ENCODE measurements around the gene RBMS3. TPM values are rescaled to one million over a fixed set of nuclear protein-coding genes. Genes with fewer than 3 reads are reported as not detected.
A peak's percentile ranks its signal among the peaks of the same experiment; 100 is the strongest.

Gene RBMS3
- total and polyA plus RNA-seq, 2 experiments from 2014 or later, result 34.9 to 37.1 TPM

- H3K27ac ChIP-seq, result no peak overlapping the region
Measured at GRCh38 chr3:29763115-29763514, 482.2 kb downstream of the RBMS3 start.

GRCh38 chr3:29764041-29764440 is 483.2 kb downstream of the RBMS3 start:
- Histone ChIP-seq H2AFZ (no peak overlapping the region), H3K4me2 (no peak overlapping the region), H4K20me1 (ENCODE audit: insufficient read depth, poor library complexity, severe bottlenecking) (no peaks in the 10 kb centered on the region), H3K79me2 (no peaks in the 10 kb centered on the region), H3K4me3 (no peak overlapping the region), H3K9me3 (ENCODE audit: low read depth) (no peaks in the 10 kb centered on the region), H3K9me2 (replicated peaks; ENCODE audit: insufficient read depth) (no peaks in the 10 kb centered on the region), H3K4me1 (ENCODE audit: insufficient read depth) (peaks cover 9% of the 10 kb centered on the region), H3K27me3 (no peaks in the 10 kb centered on the region), H3K27ac (no peak overlapping the region), H3K36me3 (replicated peaks; ENCODE audit: insufficient read depth, low read depth) (no peaks in the 10 kb centered on the region)
- TF ChIP-seq EZH2phosphoT487 (IDR thresholded peaks at IDR 0.05; ENCODE audit: low read depth, severe bottlenecking, unreplicated experiment), result no peak
- no peak for TF ChIP-seq CTCF (IDR thresholded peaks at IDR 0.05; ENCODE audit: poor library complexity)
- TF ChIP-seq EZH2 (IDR thresholded peaks at IDR 0.05; ENCODE audit: borderline replicate concordance), result no peak
- no peak for DNase-seq (ENCODE audit: low spot score)
- 62% methylated on average over 3 of the region's 3 CpGs for WGBS (ENCODE audit: low lambda C conversion rate, missing lambda C conversion rate)

More at GRCh38 chr3:29763115-29763514, 482.2 kb downstream of the RBMS3 start:
- no peak overlapping the region for H2AFZ ChIP-seq
- no peak for DNase-seq (ENCODE audit: low spot score)
- peaks cover 13% of the 10 kb centered on the region for H3K4me1 ChIP-seq (ENCODE audit: insufficient read depth)
- 94% methylated on average over 1 of the region's 1 CpG for WGBS (ENCODE audit: low lambda C conversion rate, missing lambda C conversion rate)
- H3K4me2 ChIP-seq, result no peak overlapping the region
- H4K20me1 ChIP-seq (ENCODE audit: insufficient read depth, poor library complexity, severe bottlenecking), result no peaks in the 10 kb centered on the region
- no peak overlapping the region for H3K4me3 ChIP-seq
- TF ChIP-seq CTCF (IDR thresholded peaks at IDR 0.05; ENCODE audit: poor library complexity) (no peak), EZH2 (IDR thresholded peaks at IDR 0.05; ENCODE audit: borderline replicate concordance) (no peak), EZH2phosphoT487 (IDR thresholded peaks at IDR 0.05; ENCODE audit: low read depth, severe bottlenecking, unreplicated experiment) (no peak)
- no peaks in the 10 kb centered on the region for H3K79me2 ChIP-seq
- H3K9me2 ChIP-seq (replicated peaks; ENCODE audit: insufficient read depth), result no peaks in the 10 kb centered on the region
- H3K27me3 ChIP-seq, result no peaks in the 10 kb centered on the region
- no peaks in the 10 kb centered on the region for H3K36me3 ChIP-seq (replicated peaks; ENCODE audit: insufficient read depth, low read depth)
- H3K9me3 ChIP-seq (ENCODE audit: low read depth), result no peaks in the 10 kb centered on the region

GRCh38 chr3:29764603-29765254 is 483.9 kb downstream of the RBMS3 start:
- Histone ChIP-seq H3K9me3 (ENCODE audit: low read depth) (no peaks in the 10 kb centered on the region), H3K36me3 (replicated peaks; ENCODE audit: insufficient read depth, low read depth) (no peaks in the 10 kb centered on the region), H3K9me2 (replicated peaks; ENCODE audit: insufficient read depth) (no peaks in the 10 kb centered on the region), H4K20me1 (ENCODE audit: insufficient read depth, poor library complexity, severe bottlenecking) (no peaks in the 10 kb centered on the region), H3K27ac (no peak overlapping the region), H3K4me3 (no peak overlapping the region), H3K79me2 (no peaks in the 10 kb centered on the region), H3K4me1 (ENCODE audit: insufficient read depth) (peaks cover 3% of the 10 kb centered on the region), H3K27me3 (no peaks in the 10 kb centered on the region), H2AFZ (no peak overlapping the region), H3K4me2 (no peak overlapping the region)
- no peak for TF ChIP-seq EZH2 (IDR thresholded peaks at IDR 0.05; ENCODE audit: borderline replicate concordance)
- TF ChIP-seq EZH2phosphoT487 (IDR thresholded peaks at IDR 0.05; ENCODE audit: low read depth, severe bottlenecking, unreplicated experiment), result no peak
- peak; percentile 54 for TF ChIP-seq CTCF (IDR thresholded peaks at IDR 0.05; ENCODE audit: poor library complexity)
- 75% methylated on average over 2 of the region's 2 CpGs for WGBS (ENCODE audit: low lambda C conversion rate, missing lambda C conversion rate)
- DNase-seq (ENCODE audit: low spot score), result peak; percentile 59

Data from hepatocyte (in vitro differentiated cells).